Measurements from ENCODE around the gene CMSS1. TPM values are rescaled to one million over a fixed set of nuclear protein-coding genes. Genes with fewer than 3 reads are reported as not detected.
A peak's percentile ranks its signal among the peaks of the same experiment; 100 is the strongest.

The CMSS1 gene
- total RNA-seq, 1 experiment from 2014 or later = 70.6 TPM

- Mint-ChIP-seq H3K4me3 (no peak overlapping the region), H3K27ac (no peak overlapping the region), H3K27me3 (ENCODE audit: low read depth) (no peaks in the 10 kb centered on the region), H3K4me1 (no peaks in the 10 kb centered on the region), H3K36me3 (no peaks in the 10 kb centered on the region), H3K9me3 (no peaks in the 10 kb centered on the region)
- ATAC-seq (no peak), DNase-seq (ENCODE audit: low spot score) (no peak)
- ChIA-PET CTCF (interaction anchor here (1.0 to 1.9 kb wide), 2 partner anchors 123 to 299 kb away, joined by 4 read pairs; no protein-coding TSS in a partner anchor), POLR2A (no interaction called here)
- TF ChIP-seq TEAD1 (CRISPR knock-in tag; IDR thresholded peaks at IDR 0.05) (no peak), ATF6 (CRISPR knock-in tag; IDR thresholded peaks at IDR 0.05) (no peak), CDX4 (CRISPR knock-in tag; IDR thresholded peaks at IDR 0.05; ENCODE audit: borderline replicate concordance) (no peak), FOXK1 (CRISPR knock-in tag; IDR thresholded peaks at IDR 0.05) (no peak), RORB (CRISPR knock-in tag; IDR thresholded peaks at IDR 0.05) (no peak), ZNF263 (CRISPR knock-in tag; IDR thresholded peaks at IDR 0.05; ENCODE audit: low read depth) (no peak), FOXJ3 (CRISPR knock-in tag; IDR thresholded peaks at IDR 0.05; ENCODE audit: borderline replicate concordance) (no peak), ZNF396 (CRISPR knock-in tag; IDR thresholded peaks at IDR 0.05; ENCODE audit: borderline replicate concordance) (no peak), KAT7 (CRISPR knock-in tag; IDR thresholded peaks at IDR 0.05; ENCODE audit: borderline replicate concordance) (no peak)
- TF ChIP-seq, protein P1, sequence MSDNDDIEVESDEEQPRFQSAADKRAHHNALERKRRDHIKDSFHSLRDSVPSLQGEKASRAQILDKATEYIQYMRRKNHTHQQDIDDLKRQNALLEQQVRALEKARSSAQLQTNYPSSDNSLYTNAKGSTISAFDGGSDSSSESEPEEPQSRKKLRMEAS (CRISPR knock-in tag; IDR thresholded peaks at IDR 0.05) = no peak
- TF ChIP-seq, protein P2, sequence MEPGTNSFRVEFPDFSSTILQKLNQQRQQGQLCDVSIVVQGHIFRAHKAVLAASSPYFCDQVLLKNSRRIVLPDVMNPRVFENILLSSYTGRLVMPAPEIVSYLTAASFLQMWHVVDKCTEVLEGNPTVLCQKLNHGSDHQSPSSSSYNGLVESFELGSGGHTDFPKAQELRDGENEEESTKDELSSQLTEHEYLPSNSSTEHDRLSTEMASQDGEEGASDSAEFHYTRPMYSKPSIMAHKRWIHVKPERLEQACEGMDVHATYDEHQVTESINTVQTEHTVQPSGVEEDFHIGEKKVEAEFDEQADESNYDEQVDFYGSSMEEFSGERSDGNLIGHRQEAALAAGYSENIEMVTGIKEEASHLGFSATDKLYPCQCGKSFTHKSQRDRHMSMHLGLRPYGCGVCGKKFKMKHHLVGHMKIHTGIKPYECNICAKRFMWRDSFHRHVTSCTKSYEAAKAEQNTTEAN (CRISPR knock-in tag; IDR thresholded peaks at IDR 0.05) = no peak
- TF ChIP-seq, protein P3, sequence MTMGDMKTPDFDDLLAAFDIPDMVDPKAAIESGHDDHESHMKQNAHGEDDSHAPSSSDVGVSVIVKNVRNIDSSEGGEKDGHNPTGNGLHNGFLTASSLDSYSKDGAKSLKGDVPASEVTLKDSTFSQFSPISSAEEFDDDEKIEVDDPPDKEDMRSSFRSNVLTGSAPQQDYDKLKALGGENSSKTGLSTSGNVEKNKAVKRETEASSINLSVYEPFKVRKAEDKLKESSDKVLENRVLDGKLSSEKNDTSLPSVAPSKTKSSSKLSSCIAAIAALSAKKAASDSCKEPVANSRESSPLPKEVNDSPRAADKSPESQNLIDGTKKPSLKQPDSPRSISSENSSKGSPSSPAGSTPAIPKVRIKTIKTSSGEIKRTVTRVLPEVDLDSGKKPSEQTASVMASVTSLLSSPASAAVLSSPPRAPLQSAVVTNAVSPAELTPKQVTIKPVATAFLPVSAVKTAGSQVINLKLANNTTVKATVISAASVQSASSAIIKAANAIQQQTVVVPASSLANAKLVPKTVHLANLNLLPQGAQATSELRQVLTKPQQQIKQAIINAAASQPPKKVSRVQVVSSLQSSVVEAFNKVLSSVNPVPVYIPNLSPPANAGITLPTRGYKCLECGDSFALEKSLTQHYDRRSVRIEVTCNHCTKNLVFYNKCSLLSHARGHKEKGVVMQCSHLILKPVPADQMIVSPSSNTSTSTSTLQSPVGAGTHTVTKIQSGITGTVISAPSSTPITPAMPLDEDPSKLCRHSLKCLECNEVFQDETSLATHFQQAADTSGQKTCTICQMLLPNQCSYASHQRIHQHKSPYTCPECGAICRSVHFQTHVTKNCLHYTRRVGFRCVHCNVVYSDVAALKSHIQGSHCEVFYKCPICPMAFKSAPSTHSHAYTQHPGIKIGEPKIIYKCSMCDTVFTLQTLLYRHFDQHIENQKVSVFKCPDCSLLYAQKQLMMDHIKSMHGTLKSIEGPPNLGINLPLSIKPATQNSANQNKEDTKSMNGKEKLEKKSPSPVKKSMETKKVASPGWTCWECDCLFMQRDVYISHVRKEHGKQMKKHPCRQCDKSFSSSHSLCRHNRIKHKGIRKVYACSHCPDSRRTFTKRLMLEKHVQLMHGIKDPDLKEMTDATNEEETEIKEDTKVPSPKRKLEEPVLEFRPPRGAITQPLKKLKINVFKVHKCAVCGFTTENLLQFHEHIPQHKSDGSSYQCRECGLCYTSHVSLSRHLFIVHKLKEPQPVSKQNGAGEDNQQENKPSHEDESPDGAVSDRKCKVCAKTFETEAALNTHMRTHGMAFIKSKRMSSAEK (CRISPR knock-in tag; IDR thresholded peaks at IDR 0.05; ENCODE audit: borderline replicate concordance) = no peak
These were observed 313.6 kb downstream of the CMSS1 start for GRCh38 chr3:100131241-100131640.

DNA sequence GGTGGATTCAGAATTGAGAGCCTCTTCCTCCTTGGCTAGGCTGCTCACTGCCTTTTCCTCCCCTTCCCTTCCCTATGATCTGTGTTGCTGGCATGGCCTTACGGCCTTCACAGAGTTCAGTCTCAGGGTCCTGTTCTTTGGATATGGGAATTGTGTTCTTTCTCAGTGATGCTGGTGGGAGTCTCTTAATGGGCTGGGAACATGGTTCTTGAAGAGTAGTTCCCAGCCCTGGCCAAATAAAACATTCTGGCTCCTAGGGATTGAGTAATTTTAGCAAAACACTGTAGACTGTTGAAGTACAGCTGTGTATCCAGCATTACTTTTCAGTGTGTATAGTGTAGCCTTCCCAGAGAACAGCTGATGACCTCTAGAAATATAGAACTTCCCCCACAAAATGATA, 319.3 kb downstream of the CMSS1 start:
- Mint-ChIP-seq H3K36me3 (peaks cover 4% of the 10 kb centered on the region), H3K9me3 (peaks cover 3% of the 10 kb centered on the region), H3K27ac (peak overlapping the region; percentile 13; the same call in 1 of the 2 replicates), H3K4me1 (no peaks in the 10 kb centered on the region), H3K4me3 (no peak overlapping the region), H3K27me3 (ENCODE audit: low read depth) (no peaks in the 10 kb centered on the region)
- no peak for ATAC-seq
- ChIA-PET CTCF (interaction anchor here (0.7 kb wide), 1 partner anchor 98 kb away, joined by 3 read pairs; no protein-coding TSS in a partner anchor), POLR2A (no interaction called here)
- no peak for DNase-seq (ENCODE audit: low spot score)
- TF ChIP-seq AR (CRISPR knock-in tag; IDR thresholded peaks at IDR 0.05) (no peak), KAT7 (CRISPR knock-in tag; IDR thresholded peaks at IDR 0.05; ENCODE audit: borderline replicate concordance) (no peak), JAZF1 (CRISPR knock-in tag; IDR thresholded peaks at IDR 0.05) (no peak)
- TF ChIP-seq, protein P1 (CRISPR knock-in tag; IDR thresholded peaks at IDR 0.05) = no peak
- TF ChIP-seq, protein P4, sequence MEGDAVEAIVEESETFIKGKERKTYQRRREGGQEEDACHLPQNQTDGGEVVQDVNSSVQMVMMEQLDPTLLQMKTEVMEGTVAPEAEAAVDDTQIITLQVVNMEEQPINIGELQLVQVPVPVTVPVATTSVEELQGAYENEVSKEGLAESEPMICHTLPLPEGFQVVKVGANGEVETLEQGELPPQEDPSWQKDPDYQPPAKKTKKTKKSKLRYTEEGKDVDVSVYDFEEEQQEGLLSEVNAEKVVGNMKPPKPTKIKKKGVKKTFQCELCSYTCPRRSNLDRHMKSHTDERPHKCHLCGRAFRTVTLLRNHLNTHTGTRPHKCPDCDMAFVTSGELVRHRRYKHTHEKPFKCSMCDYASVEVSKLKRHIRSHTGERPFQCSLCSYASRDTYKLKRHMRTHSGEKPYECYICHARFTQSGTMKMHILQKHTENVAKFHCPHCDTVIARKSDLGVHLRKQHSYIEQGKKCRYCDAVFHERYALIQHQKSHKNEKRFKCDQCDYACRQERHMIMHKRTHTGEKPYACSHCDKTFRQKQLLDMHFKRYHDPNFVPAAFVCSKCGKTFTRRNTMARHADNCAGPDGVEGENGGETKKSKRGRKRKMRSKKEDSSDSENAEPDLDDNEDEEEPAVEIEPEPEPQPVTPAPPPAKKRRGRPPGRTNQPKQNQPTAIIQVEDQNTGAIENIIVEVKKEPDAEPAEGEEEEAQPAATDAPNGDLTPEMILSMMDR (IDR thresholded peaks at IDR 0.05) = no peak
- TF ChIP-seq, protein P5, sequence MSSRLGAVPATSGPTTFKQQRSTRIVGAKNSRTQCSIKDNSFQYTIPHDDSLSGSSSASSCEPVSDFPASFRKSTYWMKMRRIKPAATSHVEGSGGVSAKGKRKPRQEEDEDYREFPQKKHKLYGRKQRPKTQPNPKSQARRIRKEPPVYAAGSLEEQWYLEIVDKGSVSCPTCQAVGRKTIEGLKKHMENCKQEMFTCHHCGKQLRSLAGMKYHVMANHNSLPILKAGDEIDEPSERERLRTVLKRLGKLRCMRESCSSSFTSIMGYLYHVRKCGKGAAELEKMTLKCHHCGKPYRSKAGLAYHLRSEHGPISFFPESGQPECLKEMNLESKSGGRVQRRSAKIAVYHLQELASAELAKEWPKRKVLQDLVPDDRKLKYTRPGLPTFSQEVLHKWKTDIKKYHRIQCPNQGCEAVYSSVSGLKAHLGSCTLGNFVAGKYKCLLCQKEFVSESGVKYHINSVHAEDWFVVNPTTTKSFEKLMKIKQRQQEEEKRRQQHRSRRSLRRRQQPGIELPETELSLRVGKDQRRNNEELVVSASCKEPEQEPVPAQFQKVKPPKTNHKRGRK (CRISPR knock-in tag; IDR thresholded peaks at IDR 0.05; ENCODE audit: borderline replicate concordance) = no peak
